Measurements from ENCODE around the gene YIPF4. TPM values are rescaled to one million over a fixed set of nuclear protein-coding genes. Genes with fewer than 3 reads are reported as not detected.
A peak's percentile ranks its signal among the peaks of the same experiment; 100 is the strongest.
"Not testable (repeated sequence)": the region's sequence is repeated elsewhere in the genome, so short reads cannot be mapped to it uniquely, and the experiment has no call there.

The YIPF4 gene
- 5.8 and 16.1 TPM in 2 replicates for total RNA-seq (2014; rRNA removed; shearing (Covaris generic))

GRCh38 chr2:32277674-32278477 lies at the start of gene YIPF4:
Gene YIPF4, plus strand, starts transcription at chr2:32277904. Its CDS starts 252 bp downstream, at chr2:32278156.
- in situ Hi-C loops (cut with HindIII; ENCODE audit: low sequenced_read_pairs), result no loop called here
- DNase-seq (ENCODE audit: low spot score), result peak; percentile 95

- no peak for DNase-seq (ENCODE audit: low spot score)
- in situ Hi-C loops (cut with HindIII; ENCODE audit: low sequenced_read_pairs), result no loop called here
Measured at GRCh38 chr2:32228181-32228580, 49.5 kb upstream of the YIPF4 start.

DNA sequence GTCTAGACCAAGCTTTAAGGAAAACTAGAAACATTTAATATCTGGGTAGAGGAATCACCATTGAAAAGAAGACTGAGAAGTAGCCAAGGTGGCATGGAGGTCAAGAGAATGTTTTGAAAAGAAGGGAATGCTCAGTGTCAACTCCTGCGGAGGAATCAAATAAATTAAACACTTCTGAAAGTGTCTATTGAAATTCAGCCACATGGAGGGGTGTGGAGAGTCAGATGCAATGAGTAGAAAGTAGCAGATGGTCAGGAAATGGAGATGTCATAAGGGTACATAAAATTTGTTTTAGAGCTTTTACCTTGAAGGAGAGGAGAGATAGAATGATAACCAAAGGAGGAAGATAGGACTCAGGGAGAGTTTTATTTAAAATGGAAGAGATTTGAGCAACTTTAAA lies 48.1 kb upstream of the YIPF4 start:
- in situ Hi-C loops (cut with HindIII; ENCODE audit: low sequenced_read_pairs), result no loop called here
- DNase-seq (ENCODE audit: low spot score), result peak; percentile 5

- in situ Hi-C loops (cut with HindIII; ENCODE audit: low sequenced_read_pairs), result no loop called here
Measured at GRCh38 chr2:32231959-32232358, 45.7 kb upstream of the YIPF4 start.

DNA sequence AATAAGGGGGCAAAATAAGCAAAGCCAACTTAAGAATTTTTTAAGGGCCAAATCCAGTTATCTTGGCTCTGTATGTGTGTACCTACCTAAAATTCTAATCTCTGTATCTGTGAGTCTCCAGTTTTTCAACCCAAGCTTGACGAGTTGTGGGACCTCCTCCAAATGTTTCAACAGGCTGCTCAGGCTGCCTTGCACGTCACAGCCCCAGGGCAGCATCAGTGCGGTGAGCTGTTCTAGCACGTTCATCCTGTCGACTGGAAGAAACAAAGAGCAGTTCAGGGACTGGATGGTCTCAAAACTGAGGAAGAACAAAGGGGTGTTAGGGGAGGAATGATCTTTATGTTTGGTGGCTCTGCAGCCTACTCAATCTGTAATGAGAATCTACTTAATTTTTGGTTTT lies 42.4 kb upstream of the YIPF4 start:
- no peak for DNase-seq (ENCODE audit: low spot score)
- in situ Hi-C loops (cut with HindIII; ENCODE audit: low sequenced_read_pairs), result no loop called here

More at GRCh38 chr2:32231959-32232358, 45.7 kb upstream of the YIPF4 start:
- DNase-seq (ENCODE audit: low spot score), result no peak

- no peak for DNase-seq (ENCODE audit: low spot score)
- in situ Hi-C loops (cut with HindIII; ENCODE audit: low sequenced_read_pairs), result no loop called here
Measured at GRCh38 chr2:32237488-32237887, 40.2 kb upstream of the YIPF4 start.

DNA sequence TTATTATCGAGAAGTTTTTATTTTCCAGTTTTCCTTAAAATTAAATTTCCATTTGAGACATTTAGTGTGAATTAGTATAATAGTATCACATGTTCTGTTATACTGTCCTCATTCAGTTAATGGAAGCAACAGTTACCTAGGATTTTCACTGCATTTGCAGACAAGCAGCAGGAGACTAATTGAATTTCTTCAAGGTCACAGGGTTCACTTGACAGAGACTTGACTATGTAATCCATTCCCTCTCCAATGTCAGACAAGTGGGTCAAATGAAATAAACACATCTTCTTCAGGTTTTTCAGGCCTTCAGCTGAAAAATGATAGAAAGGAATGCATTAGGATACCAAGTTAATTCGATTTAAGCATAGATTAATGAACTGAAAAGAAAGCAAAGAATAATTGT lies 39.7 kb upstream of the YIPF4 start:
- peak; percentile 20 for DNase-seq (ENCODE audit: low spot score)
- in situ Hi-C loops (cut with HindIII; ENCODE audit: low sequenced_read_pairs), result no loop called here

DNA sequence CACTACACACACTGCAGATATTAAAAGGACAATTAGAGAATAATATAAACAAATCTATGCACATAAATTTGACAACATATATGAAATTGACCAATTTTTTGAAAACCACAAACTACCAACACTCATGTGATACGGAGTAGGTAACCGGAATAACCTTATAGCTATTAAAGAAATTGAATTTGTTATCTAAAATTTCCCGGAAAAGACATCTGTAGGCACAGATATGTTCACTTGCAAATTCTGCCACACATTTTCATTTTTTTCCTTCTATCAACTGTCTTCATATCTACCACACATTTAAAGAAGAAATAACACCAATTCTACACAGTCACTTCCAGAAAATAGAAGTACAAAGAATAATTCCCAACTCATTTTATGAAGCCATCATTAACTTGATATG lies 35.4 kb upstream of the YIPF4 start:
- no peak for DNase-seq (ENCODE audit: low spot score)
- in situ Hi-C loops (cut with HindIII; ENCODE audit: low sequenced_read_pairs), result no loop called here

GRCh38 chr2:32246911-32247310 lies 30.8 kb upstream of the YIPF4 start:
- peak; percentile 15 for DNase-seq (ENCODE audit: low spot score)
- in situ Hi-C loops (cut with HindIII; ENCODE audit: low sequenced_read_pairs), result no loop called here

DNA sequence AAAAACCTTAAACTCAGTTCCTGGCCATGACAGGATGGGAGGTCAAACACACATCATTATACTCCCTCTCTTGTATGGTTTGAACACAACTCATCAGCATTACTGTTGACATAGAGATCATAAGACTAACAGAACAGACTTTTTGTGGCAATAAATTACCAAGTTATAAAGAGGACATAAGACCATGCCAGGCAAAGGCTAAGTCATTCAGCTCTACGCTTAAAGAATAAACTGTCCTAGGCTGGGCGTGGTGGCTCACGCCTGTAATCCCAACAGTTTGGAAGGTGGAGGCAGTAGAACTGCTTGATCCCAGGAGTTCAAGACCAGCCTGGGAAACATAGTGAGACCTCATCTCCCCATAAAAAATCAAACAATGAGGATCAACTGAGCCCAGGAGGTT lies 29.4 kb upstream of the YIPF4 start:
- DNase-seq (ENCODE audit: low spot score), result no peak
- in situ Hi-C loops (cut with HindIII; ENCODE audit: low sequenced_read_pairs), result no loop called here

DNA sequence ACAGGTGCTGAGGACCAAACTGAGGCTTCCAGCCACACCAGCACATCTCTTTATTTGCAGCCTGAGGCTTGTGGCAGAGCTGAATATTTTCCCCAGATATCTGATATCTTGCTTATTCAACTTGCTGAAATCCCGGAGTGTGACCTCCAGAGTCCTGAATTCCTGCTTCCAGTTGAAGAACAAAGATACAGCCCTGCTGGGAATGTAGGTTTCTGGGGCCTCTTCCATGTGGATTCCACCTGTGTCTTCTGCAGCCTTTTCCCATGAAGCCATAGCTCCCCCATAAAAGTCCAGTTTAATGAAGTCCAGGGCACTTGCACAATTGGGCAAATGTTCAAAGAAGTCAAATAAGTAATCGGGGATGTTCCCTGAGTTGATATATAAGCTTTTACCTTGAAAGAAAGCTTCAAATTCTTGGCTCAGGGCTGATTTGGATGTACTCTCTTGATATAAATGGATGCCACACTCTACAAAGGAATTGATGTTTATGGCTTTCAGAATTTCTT lies 27.9 kb upstream of the YIPF4 start:
- in situ Hi-C loops (cut with HindIII; ENCODE audit: low sequenced_read_pairs), result no loop called here
- DNase-seq (ENCODE audit: low spot score), result no peak

GRCh38 chr2:32250290-32250689 lies 27.4 kb upstream of the YIPF4 start:
- DNase-seq (ENCODE audit: low spot score), result no peak
- in situ Hi-C loops (cut with HindIII; ENCODE audit: low sequenced_read_pairs), result no loop called here

GRCh38 chr2:32258242-32258641 lies 19.5 kb upstream of the YIPF4 start:
- DNase-seq (ENCODE audit: low spot score), result no peak
- in situ Hi-C loops (cut with HindIII; ENCODE audit: low sequenced_read_pairs), result no loop called here

GRCh38 chr2:32260376-32260775 lies 17.3 kb upstream of the YIPF4 start:
- in situ Hi-C loops (cut with HindIII; ENCODE audit: low sequenced_read_pairs), result no loop called here
- no peak for DNase-seq (ENCODE audit: low spot score)

DNA sequence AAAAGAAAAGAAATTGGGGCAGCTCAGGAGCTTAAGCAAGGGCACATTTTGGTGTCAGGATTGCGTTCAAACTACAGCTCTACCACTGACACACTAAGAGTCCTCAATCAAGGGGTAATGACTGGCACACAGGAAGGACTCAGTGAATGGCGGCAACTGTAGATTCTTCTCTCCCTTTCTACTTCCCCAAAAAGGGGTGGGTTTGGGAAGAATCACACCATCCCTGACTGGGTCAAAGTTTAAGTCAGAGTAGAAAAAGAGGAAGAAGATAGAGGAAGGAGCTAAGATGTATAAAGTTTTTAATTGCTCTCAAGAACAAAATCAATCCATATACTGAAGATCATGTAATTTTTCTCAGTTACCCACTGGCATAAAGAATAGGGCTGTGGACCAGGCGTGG lies 15.6 kb upstream of the YIPF4 start:
- in situ Hi-C loops (cut with HindIII; ENCODE audit: low sequenced_read_pairs), result no loop called here
- no peak for DNase-seq (ENCODE audit: low spot score)

GRCh38 chr2:32264422-32265105 lies 13.1 kb upstream of the YIPF4 start, which contains the start of gene NLRC4:
Gene NLRC4, minus strand, starts transcription at chr2:32264886. Its CDS starts 8,111 bp downstream, at chr2:32256775.
- DNase-seq (ENCODE audit: low spot score), result no peak
- in situ Hi-C loops (cut with HindIII; ENCODE audit: low sequenced_read_pairs), result no loop called here

GRCh38 chr2:32271063-32271462 lies 6.6 kb upstream of the YIPF4 start:
- in situ Hi-C loops (cut with HindIII; ENCODE audit: low sequenced_read_pairs), result no loop called here
- DNase-seq (ENCODE audit: low spot score), result no peak

- in situ Hi-C loops (cut with HindIII; ENCODE audit: low sequenced_read_pairs), result no loop called here
- no peak for DNase-seq (ENCODE audit: low spot score)
Measured at GRCh38 chr2:32272279-32272678, 5.4 kb upstream of the YIPF4 start.

DNA sequence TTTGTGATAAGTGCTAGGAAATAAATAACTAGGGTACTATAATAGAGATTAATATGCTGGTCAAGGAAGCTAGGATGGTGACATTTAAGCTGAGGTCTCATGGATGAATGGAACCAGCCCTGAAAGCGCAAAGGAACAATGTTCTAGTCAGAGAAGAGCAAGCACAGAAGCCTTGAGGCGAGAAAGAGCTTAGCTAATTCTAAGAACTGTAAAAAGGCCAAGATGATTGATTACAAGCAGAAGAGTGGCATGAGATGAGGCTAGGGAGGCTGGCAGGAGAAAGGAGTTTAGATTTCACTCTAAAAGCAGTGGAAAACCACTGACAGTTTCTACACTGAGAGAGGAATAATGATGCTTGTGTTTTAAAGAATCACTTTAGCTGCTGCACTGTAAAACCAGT lies 3.4 kb upstream of the YIPF4 start:
- no peak for DNase-seq (ENCODE audit: low spot score)
- in situ Hi-C loops (cut with HindIII; ENCODE audit: low sequenced_read_pairs), result no loop called here

DNA sequence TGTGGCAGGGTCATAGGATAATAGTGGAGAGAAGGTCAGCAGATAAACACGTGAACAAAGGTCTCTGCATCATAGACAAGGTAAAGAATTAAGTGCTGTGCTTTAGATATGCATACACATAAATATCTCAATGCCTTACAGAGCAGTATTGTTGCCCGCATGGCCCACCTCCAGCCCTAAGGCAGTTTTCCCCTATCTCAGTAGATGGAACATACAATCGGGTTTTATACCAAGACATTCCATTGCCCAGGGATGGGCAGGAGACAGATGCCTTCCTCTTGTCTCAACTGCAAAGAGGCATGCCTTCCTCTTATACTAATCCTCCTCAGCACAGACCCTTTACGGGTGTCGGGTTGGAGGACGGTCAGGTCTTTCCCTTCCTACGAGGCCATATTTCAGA lies 1.9 kb upstream of the YIPF4 start:
- in situ Hi-C loops (cut with HindIII; ENCODE audit: low sequenced_read_pairs); DNase-seq (ENCODE audit: low spot score): not testable (repeated sequence)

- in situ Hi-C loops (cut with HindIII; ENCODE audit: low sequenced_read_pairs), result no loop called here
- DNase-seq (ENCODE audit: low spot score), result no peak
Measured at GRCh38 chr2:32277363-32277673, 386 bp upstream of the YIPF4 start.

Measured in G401 (cell line).